Heart left ventricle (tissue), 13 donors: Measurements from ENCODE around the gene SEC31A.

Source experiments
- POLR2A ChIP-seq, 2 donors: fragments of 450-650 bp; IDR thresholded peaks; one replicate each; pipeline ENCODE4 v1.6.1; 2017; ENCODE audit warnings: antibody characterized with exemption in 2 of 2, mild to moderate bottlenecking in 2 of 2, moderate library complexity in 2 of 2
- TF ChIP-seq, protein P1 (sequence below), 12 donors: fragments of 200-600 bp; sonication (generic) in 4 of 12; IDR thresholded peaks; one replicate each; pipeline versions ENCODE4 v1.5.0 to v1.8.0; 2018 to 2022; ENCODE audit warnings: antibody characterized with exemption in 12 of 12, mild to moderate bottlenecking in 5 of 12
- donor health status: ischemic (EF 13 %, LVEDD 7.1; RV severe dilation, severe dysfunction).
- donor health status: DM: no; HTN: yes; CAD: no.
- donor health status: DM: no; HTN: no; CAD: no.
- donor health status: ischemic (EF 25% LVEDD 6.9; RV normal size, moderate dysfunction).
- donor health status: ischemic (EF 25% LVEDD 5.7; RV mildly dilated, moderate dysfunction).
- donor health status: ischemic (EF 35%, LVEDD 5.7; RV mildly dilated, moderate dysfunction).
- donor health status: nonischemic (EF 11% LVEDD 7.7; RV severe dilation, severe dysfunction).
- donor health status: DM: yes; HTN: yes; CAD: no.
- donor health status: PGD.
- donor health status: ischemic (EF 29% LVEDD 5.4; RV normal size, mild dysfunction).
- donor health status: nonischemic (EF 23%, LVEDD 6.1; RV moderate dilation, normal function).

DNA sequence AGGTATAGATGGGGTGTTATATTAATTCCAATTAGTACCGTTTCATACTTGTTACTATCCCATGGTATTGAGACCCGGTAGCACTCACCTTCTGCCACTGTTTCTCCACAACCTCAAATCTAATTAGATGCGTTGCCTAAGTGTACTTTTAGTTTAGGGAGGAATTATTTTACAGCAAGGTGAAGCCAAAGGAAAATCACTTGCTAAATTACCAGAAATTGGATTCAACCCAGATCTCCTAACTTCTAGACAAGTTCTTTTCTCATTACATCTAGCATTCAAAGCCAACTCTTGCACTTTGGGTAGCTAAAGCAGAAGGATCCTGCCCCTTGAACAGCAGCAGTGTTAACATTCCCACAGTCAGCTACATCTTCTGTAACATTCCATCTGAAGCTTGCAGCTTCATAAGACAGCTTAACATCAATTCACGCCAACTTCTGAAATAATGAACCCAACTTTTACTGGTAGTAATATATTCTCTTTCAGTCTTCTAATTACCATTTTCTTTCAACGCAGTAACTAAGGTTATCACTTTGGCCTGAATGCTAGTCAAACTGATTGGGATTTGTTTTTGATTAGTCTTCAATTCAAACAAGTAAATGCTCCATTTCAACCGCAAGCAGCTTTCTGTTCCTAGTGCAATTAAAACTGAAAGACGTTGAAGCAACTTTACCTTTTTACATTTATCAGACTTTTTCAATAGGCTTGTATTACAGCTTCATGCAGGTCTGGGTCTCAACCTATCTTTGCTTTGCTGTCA, 934 bp upstream of the SEC31A start:
- TF ChIP-seq, protein P1, sequence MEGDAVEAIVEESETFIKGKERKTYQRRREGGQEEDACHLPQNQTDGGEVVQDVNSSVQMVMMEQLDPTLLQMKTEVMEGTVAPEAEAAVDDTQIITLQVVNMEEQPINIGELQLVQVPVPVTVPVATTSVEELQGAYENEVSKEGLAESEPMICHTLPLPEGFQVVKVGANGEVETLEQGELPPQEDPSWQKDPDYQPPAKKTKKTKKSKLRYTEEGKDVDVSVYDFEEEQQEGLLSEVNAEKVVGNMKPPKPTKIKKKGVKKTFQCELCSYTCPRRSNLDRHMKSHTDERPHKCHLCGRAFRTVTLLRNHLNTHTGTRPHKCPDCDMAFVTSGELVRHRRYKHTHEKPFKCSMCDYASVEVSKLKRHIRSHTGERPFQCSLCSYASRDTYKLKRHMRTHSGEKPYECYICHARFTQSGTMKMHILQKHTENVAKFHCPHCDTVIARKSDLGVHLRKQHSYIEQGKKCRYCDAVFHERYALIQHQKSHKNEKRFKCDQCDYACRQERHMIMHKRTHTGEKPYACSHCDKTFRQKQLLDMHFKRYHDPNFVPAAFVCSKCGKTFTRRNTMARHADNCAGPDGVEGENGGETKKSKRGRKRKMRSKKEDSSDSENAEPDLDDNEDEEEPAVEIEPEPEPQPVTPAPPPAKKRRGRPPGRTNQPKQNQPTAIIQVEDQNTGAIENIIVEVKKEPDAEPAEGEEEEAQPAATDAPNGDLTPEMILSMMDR (IDR thresholded peaks at IDR 0.05), result no peak
- no peak for TF ChIP-seq POLR2A (IDR thresholded peaks at IDR 0.05)
